ENCODE data around the gene USP17L28. TPM values are rescaled to one million over a fixed set of nuclear protein-coding genes. Genes with fewer than 3 reads are reported as not detected.
"Not testable (repeated sequence)": the region's sequence is repeated elsewhere in the genome, so short reads cannot be mapped to it uniquely, and the experiment has no call there.

USP17L28 gene
- total and polyA plus RNA-seq, 2 of the 8 experiments (the other 6 are each of a cell fraction or from before 2014, with no cell fraction given): not detected

DNA sequence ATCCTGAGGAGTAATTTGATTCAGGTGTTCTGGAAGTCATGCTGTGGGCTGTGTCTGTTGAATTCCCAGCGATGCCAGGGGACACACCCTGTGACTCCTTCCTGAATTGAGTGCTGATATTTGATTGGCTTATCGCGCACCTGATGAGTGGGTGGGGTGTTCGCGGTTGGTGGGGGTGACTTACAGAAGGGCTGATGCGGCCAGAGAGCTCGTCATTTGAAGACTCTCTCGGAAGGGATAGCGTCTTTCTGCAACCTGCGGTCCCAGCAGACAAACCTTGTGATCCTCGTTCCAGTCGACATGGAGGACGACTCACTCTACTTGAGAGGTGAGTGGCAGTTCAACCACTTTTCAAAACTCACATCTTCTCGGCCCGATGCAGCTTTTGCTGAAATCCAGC lies 14.1 kb downstream of the USP17L28 start, which contains the start of gene USP17L30:
Gene USP17L30, plus strand, starts transcription at position 301 of the 400 bp plus-strand sequence. Its CDS starts 0 bp downstream, at position 301.
- H3K23me2 ChIP-seq (ENCODE audit: low read depth, low read length); H4K91ac ChIP-seq (replicated peaks; ENCODE audit: insufficient read length, low read length); H3K4me2 ChIP-seq (ENCODE audit: insufficient read depth in 1 of 2, low read depth in 2 of 2, low read length in 2 of 2); H3K23ac ChIP-seq (ENCODE audit: insufficient read length); H4K5ac ChIP-seq (ENCODE audit: insufficient read length, low read depth, low read length); H3K4me1 ChIP-seq (replicated peaks in 1 of 4; ENCODE audit: control insufficient read depth in 3 of 4, insufficient read depth in 4 of 4, low read length in 3 of 4); H2AK5ac ChIP-seq (ENCODE audit: low read depth, low read length); H4K20me1 ChIP-seq (replicated peaks in 1 of 2; ENCODE audit: control insufficient read depth in 1 of 2, insufficient read depth in 2 of 2, low read length in 2 of 2); H3K79me2 ChIP-seq (ENCODE audit: control insufficient read depth in 1 of 2, insufficient read depth in 2 of 2, low read length in 2 of 2); H3K56ac ChIP-seq (replicated peaks; ENCODE audit: insufficient read length, low read depth, low read length); H2BK5ac ChIP-seq (ENCODE audit: low read depth, low read length); H3K27me3 ChIP-seq (replicated peaks in 1 of 4; ENCODE audit: control insufficient read depth in 3 of 4, extremely low read depth in 1 of 4, insufficient read depth in 3 of 4, low read length in 3 of 4); H2AFZ ChIP-seq (ENCODE audit: low read length); H3K9ac ChIP-seq (replicated peaks in 1 of 4; ENCODE audit: extremely low read depth in 1 of 4, low read depth in 3 of 4, low read length in 3 of 4); POLR2A ChIA-PET (ENCODE audit: partially characterized antibody); H2BK15ac ChIP-seq (ENCODE audit: low read length); H2BK20ac ChIP-seq (ENCODE audit: low read length); H2BK120ac ChIP-seq (replicated peaks; ENCODE audit: low read depth, low read length); H2BK12ac ChIP-seq (ENCODE audit: low read depth, low read length); H3K18ac ChIP-seq (ENCODE audit: extremely low read depth, low read length); DNase-seq (ENCODE audit: low read depth in 1 of 2, low spot score in 2 of 2); H3K14ac ChIP-seq (ENCODE audit: insufficient read length); H4K8ac ChIP-seq (ENCODE audit: extremely low read depth, insufficient read depth, low read length); H3K4me3 ChIP-seq (ENCODE audit: extremely low read depth in 1 of 4, insufficient read depth in 2 of 4, low read depth in 3 of 4, low read length in 4 of 4); CTCF ChIA-PET (ENCODE audit: partially characterized antibody); H3K9me3 ChIP-seq (ENCODE audit: insufficient read depth in 2 of 2, low read depth in 1 of 2, low read length in 1 of 2); H3K4ac ChIP-seq (replicated peaks; ENCODE audit: insufficient read length, low read depth, low read length); H3K79me1 ChIP-seq (ENCODE audit: low read depth, low read length); H3K27ac ChIP-seq (ENCODE audit: low read depth, low read length); FAIRE-seq; H3K36me3 ChIP-seq (ENCODE audit: control insufficient read depth in 2 of 4, insufficient read depth in 4 of 4, low read length in 3 of 4): not testable (repeated sequence)
- WGBS, 2 experiments (ENCODE audit: extremely low coverage in 1 of 2, insufficient coverage in 1 of 2, insufficient read length in 1 of 2, insufficient replicate concordance in 2 of 2, low coverage in 1 of 2, low lambda C conversion rate in 2 of 2, missing lambda C conversion rate in 1 of 2): no CpG with 5 or more reads among the region's 15 CpGs

DNA sequence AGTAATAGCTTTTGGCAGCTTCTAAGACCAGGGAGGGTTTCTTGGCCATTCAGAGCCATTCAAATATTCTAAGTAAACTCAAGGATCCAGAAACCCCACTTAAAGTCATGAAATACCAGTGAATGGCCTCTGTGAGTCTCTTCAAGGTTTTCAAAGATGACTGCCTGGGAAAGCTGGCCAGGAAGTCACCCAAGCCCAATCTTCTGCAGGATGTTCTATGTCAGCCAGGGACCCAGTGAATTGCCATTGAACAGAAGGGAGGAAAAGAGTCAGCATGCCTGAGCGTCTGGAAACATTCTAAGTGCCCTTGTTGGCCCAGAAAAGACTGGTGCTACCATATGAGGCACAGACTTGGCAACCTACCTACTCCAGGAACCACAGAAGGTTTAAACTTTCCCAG lies 31.2 kb downstream of the USP17L28 start:
- H3K27ac ChIP-seq (ENCODE audit: low read depth, low read length); H3K23ac ChIP-seq (ENCODE audit: insufficient read length); H3K14ac ChIP-seq (ENCODE audit: insufficient read length); FAIRE-seq; H3K79me2 ChIP-seq (ENCODE audit: control insufficient read depth in 1 of 2, insufficient read depth in 2 of 2, low read length in 2 of 2); H4K20me1 ChIP-seq (replicated peaks in 1 of 2; ENCODE audit: control insufficient read depth in 1 of 2, insufficient read depth in 2 of 2, low read length in 2 of 2); H4K5ac ChIP-seq (ENCODE audit: insufficient read length, low read depth, low read length); H2AK5ac ChIP-seq (ENCODE audit: low read depth, low read length); CTCF ChIA-PET (ENCODE audit: partially characterized antibody); H2BK120ac ChIP-seq (replicated peaks; ENCODE audit: low read depth, low read length); DNase-seq (ENCODE audit: low read depth in 1 of 2, low spot score in 2 of 2); H4K8ac ChIP-seq (ENCODE audit: extremely low read depth, insufficient read depth, low read length); H2BK20ac ChIP-seq (ENCODE audit: low read length); H3K4me2 ChIP-seq (ENCODE audit: insufficient read depth in 1 of 2, low read depth in 2 of 2, low read length in 2 of 2); H2BK5ac ChIP-seq (ENCODE audit: low read depth, low read length); POLR2A ChIA-PET (ENCODE audit: partially characterized antibody); H3K36me3 ChIP-seq (ENCODE audit: control insufficient read depth in 2 of 4, insufficient read depth in 4 of 4, low read length in 3 of 4); H3K4me1 ChIP-seq (replicated peaks in 1 of 4; ENCODE audit: control insufficient read depth in 3 of 4, insufficient read depth in 4 of 4, low read length in 3 of 4); H4K91ac ChIP-seq (replicated peaks; ENCODE audit: insufficient read length, low read length); H2BK15ac ChIP-seq (ENCODE audit: low read length); H3K23me2 ChIP-seq (ENCODE audit: low read depth, low read length); H3K79me1 ChIP-seq (ENCODE audit: low read depth, low read length); H3K9ac ChIP-seq (replicated peaks in 1 of 4; ENCODE audit: extremely low read depth in 1 of 4, low read depth in 3 of 4, low read length in 3 of 4); H3K4me3 ChIP-seq (ENCODE audit: extremely low read depth in 1 of 4, insufficient read depth in 2 of 4, low read depth in 3 of 4, low read length in 4 of 4); H3K4ac ChIP-seq (replicated peaks; ENCODE audit: insufficient read length, low read depth, low read length); H3K27me3 ChIP-seq (replicated peaks in 1 of 4; ENCODE audit: control insufficient read depth in 3 of 4, extremely low read depth in 1 of 4, insufficient read depth in 3 of 4, low read length in 3 of 4); H3K18ac ChIP-seq (ENCODE audit: extremely low read depth, low read length); H3K56ac ChIP-seq (replicated peaks; ENCODE audit: insufficient read length, low read depth, low read length); H2AFZ ChIP-seq (ENCODE audit: low read length); H2BK12ac ChIP-seq (ENCODE audit: low read depth, low read length): not testable (repeated sequence)
- H3K9me3 ChIP-seq (ENCODE audit: insufficient read depth in 2 of 2, low read depth in 1 of 2, low read length in 1 of 2): peaks cover 10 to 48% of the 10 kb centered on the region in 2 experiments; a peak in 3 of 4 replicates
- WGBS, 2 experiments (ENCODE audit: extremely low coverage in 1 of 2, insufficient coverage in 1 of 2, insufficient read length in 1 of 2, insufficient replicate concordance in 2 of 2, low coverage in 1 of 2, low lambda C conversion rate in 2 of 2, missing lambda C conversion rate in 1 of 2): 14% methylated on average over 1 of the region's 1 CpG; no CpG with 5 or more reads in 1 of the 2 experiments
